HL-60/S4 (cell line): ENCODE data around the gene HSPA12B.

ENCODE experiments used
- in situ Hi-C: fragments of 300-500 bp; cut with MboI; formaldehyde crosslinking; loops from 2 replicates; pipeline ENCODE4 v1.14.3; 2022; ENCODE audit warnings: low sequenced_read_pairs

Gene HSPA12B

GRCh38 chr20:3744806-3745685 is 12.6 kb downstream of the HSPA12B start:
- in situ Hi-C loops = no loop called here

- in situ Hi-C loops = no loop called here
Measured at GRCh38 chr20:3745686-3746173, 13.2 kb downstream of the HSPA12B start.

GRCh38 chr20:3747471-3747870 is 15.0 kb downstream of the HSPA12B start:
- in situ Hi-C loops = no loop called here

- in situ Hi-C loops = no loop called here
Measured at GRCh38 chr20:3748073-3748472, 15.6 kb downstream of the HSPA12B start.

- in situ Hi-C loops = no loop called here
Measured at GRCh38 chr20:3749087-3749688, 16.7 kb downstream of the HSPA12B start.

- in situ Hi-C loops = no loop called here
Measured at GRCh38 chr20:3749689-3750531, 17.4 kb downstream of the HSPA12B start.

- in situ Hi-C loops = no loop called here
Measured at GRCh38 chr20:3751305-3751674, 18.8 kb downstream of the HSPA12B start.

GRCh38 chr20:3751675-3752385 is 19.3 kb downstream of the HSPA12B start:
- in situ Hi-C loops = no loop called here

GRCh38 chr20:3752386-3752759 is 19.9 kb downstream of the HSPA12B start:
- in situ Hi-C loops = no loop called here

GRCh38 chr20:3753098-3753497 is 20.6 kb downstream of the HSPA12B start:
- in situ Hi-C loops = no loop called here

GRCh38 chr20:3753501-3754275 is 21.2 kb downstream of the HSPA12B start:
- in situ Hi-C loops = no loop called here

- in situ Hi-C loops = no loop called here
Measured at GRCh38 chr20:3754276-3754630, 21.8 kb downstream of the HSPA12B start.

GRCh38 chr20:3755269-3755668 is 22.8 kb downstream of the HSPA12B start:
- in situ Hi-C loops = no loop called here

- in situ Hi-C loops = no loop called here
Measured at GRCh38 chr20:3755814-3756480, 23.5 kb downstream of the HSPA12B start.

- in situ Hi-C loops = no loop called here
Measured at GRCh38 chr20:3757268-3757667, 24.8 kb downstream of the HSPA12B start.

GRCh38 chr20:3758566-3758965 is 26.1 kb downstream of the HSPA12B start:
- in situ Hi-C loops = no loop called here

- in situ Hi-C loops = no loop called here
Measured at GRCh38 chr20:3759316-3759823, 26.9 kb downstream of the HSPA12B start.

- in situ Hi-C loops = no loop called here
Measured at GRCh38 chr20:3759884-3760283, 27.4 kb downstream of the HSPA12B start.

GRCh38 chr20:3760655-3761348 is 28.3 kb downstream of the HSPA12B start:
- in situ Hi-C loops = no loop called here
